Esophagus muscularis mucosa (tissue), 4 donors: ENCODE measurements around the gene FOSL2.

ENCODE experiments used
- CTCF ChIP-seq, 3 experiments: fragments of 200-600 bp in 2 of 3; fragments of 450-650 bp in 1 of 3; sonication (generic) in 2 of 3; IDR thresholded peaks; one replicate each; pipeline ENCODE4 v1.5.1; 2017 to 2019; ENCODE audit warnings: antibody characterized with exemption in 3 of 3, mild to moderate bottlenecking in 2 of 3, moderate library complexity in 1 of 3
- EP300 ChIP-seq: sonication (generic); formaldehyde crosslinking; IDR thresholded peaks from one replicate; pipeline ENCODE4 v1.6.1; 2017; ENCODE audit warnings: antibody characterized with exemption
- POLR2A ChIP-seq: fragments of 450-650 bp; IDR thresholded peaks from one replicate; pipeline ENCODE4 v1.6.1; 2017; ENCODE audit warnings: antibody characterized with exemption, moderate library complexity, mild to moderate bottlenecking, low read depth
- POLR2AphosphoS5 ChIP-seq, 2 donors: sonication (generic); formaldehyde crosslinking; IDR thresholded peaks; one replicate each; pipeline ENCODE4 v1.6.1; 2017; ENCODE audit warnings: antibody characterized with exemption in 2 of 2

- TF ChIP-seq CTCF (IDR thresholded peaks at IDR 0.05) (no peak), POLR2A (no peak), POLR2AphosphoS5 (IDR thresholded peaks at IDR 0.05) (no peak), EP300 (no peak)
These were observed 64.6 kb downstream of the FOSL2 start for GRCh38 chr2:28457237-28457636.
